Keratinocyte (primary cell): ENCODE results near the gene GAPVD1. TPM values are rescaled to one million over a fixed set of nuclear protein-coding genes. Genes with fewer than 3 reads are reported as not detected.

ENCODE experiments used
- DNase-seq: peaks from one replicate; pipeline ENCODE4 v3.0.0-alpha.2; 2011; ENCODE audit warnings: low read depth, missing footprints, low spot score
- FAIRE-seq: peaks from 2 replicates; lab custom pipeline; 2011; peaks lifted over from hg19 to GRCh38; lab: Jason Lieb, UNC
- H2AFZ ChIP-seq: 2 replicates; pipeline ENCODE4 v1.6.0; 2012; ENCODE audit warnings: low read length, control low read depth, inconsistent platforms; ENCODE audit not compliant: control insufficient read depth
- H3K27ac ChIP-seq: 2 replicates; pipeline ENCODE4 v1.5.1; 2011; ENCODE audit warnings: low read length; ENCODE audit not compliant: control insufficient read depth, insufficient read depth
- H3K27me3 ChIP-seq: 3 replicates; pipeline ENCODE4 v1.6.0; 2011; ENCODE audit warnings: low read length; ENCODE audit not compliant: control insufficient read depth, insufficient read depth; ENCODE audit errors: extremely low read depth
- H3K36me3 ChIP-seq, 2 experiments: 2 replicates in 1 of 2; 3 replicates in 1 of 2; pipeline ENCODE4 v1.5.1; 2011; ENCODE audit warnings: low read length in 2 of 2, mild to moderate bottlenecking in 1 of 2; ENCODE audit not compliant: control insufficient read depth in 2 of 2, insufficient read depth in 2 of 2; ENCODE audit errors: extremely low read depth in 1 of 2
- H3K4me1 ChIP-seq: 3 replicates; pipeline ENCODE4 v1.5.1; 2011; ENCODE audit warnings: low read length; ENCODE audit not compliant: control insufficient read depth, insufficient read depth; ENCODE audit errors: extremely low read depth
- H3K4me2 ChIP-seq: 3 replicates; pipeline ENCODE4 v1.6.0; 2011; ENCODE audit warnings: low read depth, low read length; ENCODE audit not compliant: control insufficient read depth, insufficient read depth; ENCODE audit errors: extremely low read depth
- H3K4me3 ChIP-seq, 3 experiments: fragments of 200-600 bp in 1 of 3; sonication (generic) in 1 of 3; 2 replicates in 2 of 3; 3 replicates in 1 of 3; pipeline ENCODE4 v1.5.1; 2011 to 2016; ENCODE audit warnings: low read length in 3 of 3, mild to moderate bottlenecking in 3 of 3, control low read depth in 2 of 3, inconsistent platforms in 1 of 3, low read depth in 1 of 3, mixed read lengths in 1 of 3, mixed run types in 1 of 3, moderate library complexity in 1 of 3; ENCODE audit not compliant: control insufficient read depth in 2 of 3, insufficient read depth in 2 of 3; ENCODE audit errors: extremely low read depth in 1 of 3
- H3K79me2 ChIP-seq: 2 replicates; pipeline ENCODE4 v1.6.0; 2012; ENCODE audit warnings: low read length; ENCODE audit not compliant: control insufficient read depth, insufficient read depth
- H3K9ac ChIP-seq: 3 replicates; pipeline ENCODE4 v1.6.0; 2011; ENCODE audit warnings: low read length; ENCODE audit not compliant: control insufficient read depth, insufficient read depth; ENCODE audit errors: extremely low read depth
- H3K9me1 ChIP-seq: 3 replicates; pipeline ENCODE4 v1.6.0; 2011; ENCODE audit warnings: low read length; ENCODE audit not compliant: control insufficient read depth, insufficient read depth; ENCODE audit errors: extremely low read depth
- H3K9me3 ChIP-seq: 2 replicates; pipeline ENCODE4 v1.5.1; 2012; ENCODE audit warnings: low read depth, low read length; ENCODE audit not compliant: control insufficient read depth
- H4K20me1 ChIP-seq: 3 replicates; pipeline ENCODE4 v1.6.0; 2011; ENCODE audit warnings: low read length; ENCODE audit not compliant: control insufficient read depth, insufficient read depth; ENCODE audit errors: extremely low read depth
- EZH2 ChIP-seq: IDR thresholded peaks from one replicate; pipeline ENCODE4 v1.6.1; 2012; ENCODE audit warnings: inconsistent platforms, mild to moderate bottlenecking, low read length, moderate library complexity
- dilution Hi-C: fragments of 300-500 bp; cut with MboI; formaldehyde crosslinking; loops from one replicate; pipeline ENCODE4 v1.7.0; 2020; ENCODE audit warnings: low sequenced_read_pairs; ENCODE audit not compliant: extremely low pct_ligation_motif_present
- polyA plus RNA-seq, 5 experiments: library from polyadenylated mRNA; depleted of rRNA in 3 of 5; stranded (reverse) in 3 of 5; stranded (forward) in 1 of 5; unstranded in 1 of 5; fragments of >200 nt; gene quantifications; 1 replicate in 1 of 5; 2 replicates in 3 of 5; 3 replicates in 1 of 5; pipeline versions ENCODE4 v1.2.1 to v1.2.3, GENCODE V29; 2011 to 2012; ENCODE audit warnings: missing spikeins in 2 of 5, low read depth in 1 of 5, low replicate concordance in 1 of 5
- TF ChIP-seq, protein P1 (sequence below), 3 experiments: IDR thresholded peaks in 1 of 3; conservative IDR thresholded peaks in 1 of 3; optimal IDR thresholded peaks in 1 of 3; 2 replicates in 2 of 3; 3 replicates in 1 of 3; pipeline versions ENCODE3 to v1.5.1; 2011; ENCODE audit warnings: low read length in 3 of 3, mild to moderate bottlenecking in 3 of 3, moderate library complexity in 2 of 3, control low read depth in 1 of 3, inconsistent platforms in 1 of 3; ENCODE audit not compliant: insufficient read depth in 2 of 3; ENCODE audit errors: extremely low read depth in 1 of 3

GAPVD1 gene
- polyA plus RNA-seq, 1 donor (not counting 4 experiments of a cell fraction or from before 2014, with no cell fraction given): 23.2 TPM

DNA sequence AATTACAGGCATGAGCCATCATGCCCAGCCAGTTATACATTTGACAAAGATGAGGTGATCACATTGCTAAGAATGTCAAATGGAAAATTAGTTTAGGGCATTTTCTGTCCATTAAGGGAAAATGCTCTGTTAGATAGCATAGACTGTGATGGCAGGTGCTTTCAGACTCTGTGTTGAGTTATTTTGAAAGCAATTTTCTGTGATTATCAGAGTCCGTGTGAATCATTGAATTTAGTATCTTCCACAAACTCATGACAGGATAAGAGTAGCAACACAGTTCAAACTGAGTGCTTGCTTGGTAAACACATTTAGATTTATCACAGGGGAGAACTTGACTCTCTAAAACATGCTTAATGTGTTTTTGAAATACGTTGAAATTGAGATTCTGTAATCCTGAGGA, 69.0 kb downstream of the GAPVD1 start:
- H3K36me3 ChIP-seq: peaks cover 17 to 25% of the 10 kb centered on the region in 2 experiments
- DNase-seq (no peak), FAIRE-seq (no peak)
- peaks cover 13% of the 10 kb centered on the region for H3K4me1 ChIP-seq
- no peak overlapping the region for H3K27ac ChIP-seq
- no peaks in the 10 kb centered on the region for H4K20me1 ChIP-seq
- no peaks in the 10 kb centered on the region for H3K9me1 ChIP-seq
- dilution Hi-C loops: no loop called here
- no peak for TF ChIP-seq EZH2
- TF ChIP-seq, protein P1, sequence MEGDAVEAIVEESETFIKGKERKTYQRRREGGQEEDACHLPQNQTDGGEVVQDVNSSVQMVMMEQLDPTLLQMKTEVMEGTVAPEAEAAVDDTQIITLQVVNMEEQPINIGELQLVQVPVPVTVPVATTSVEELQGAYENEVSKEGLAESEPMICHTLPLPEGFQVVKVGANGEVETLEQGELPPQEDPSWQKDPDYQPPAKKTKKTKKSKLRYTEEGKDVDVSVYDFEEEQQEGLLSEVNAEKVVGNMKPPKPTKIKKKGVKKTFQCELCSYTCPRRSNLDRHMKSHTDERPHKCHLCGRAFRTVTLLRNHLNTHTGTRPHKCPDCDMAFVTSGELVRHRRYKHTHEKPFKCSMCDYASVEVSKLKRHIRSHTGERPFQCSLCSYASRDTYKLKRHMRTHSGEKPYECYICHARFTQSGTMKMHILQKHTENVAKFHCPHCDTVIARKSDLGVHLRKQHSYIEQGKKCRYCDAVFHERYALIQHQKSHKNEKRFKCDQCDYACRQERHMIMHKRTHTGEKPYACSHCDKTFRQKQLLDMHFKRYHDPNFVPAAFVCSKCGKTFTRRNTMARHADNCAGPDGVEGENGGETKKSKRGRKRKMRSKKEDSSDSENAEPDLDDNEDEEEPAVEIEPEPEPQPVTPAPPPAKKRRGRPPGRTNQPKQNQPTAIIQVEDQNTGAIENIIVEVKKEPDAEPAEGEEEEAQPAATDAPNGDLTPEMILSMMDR (optimal IDR thresholded peaks at IDR 0.05 in 1 of 3, IDR thresholded peaks at IDR 0.05 in 1 of 3, conservative IDR thresholded peaks at IDR 0.05 in 1 of 3; ENCODE audit: extremely low read depth in 1 of 3, insufficient read depth in 2 of 3, low read length in 3 of 3): no peak
- H3K27me3 ChIP-seq: no peaks in the 10 kb centered on the region
- no peak overlapping the region for H3K4me3 ChIP-seq
- H3K9me3 ChIP-seq: no peaks in the 10 kb centered on the region
- no peaks in the 10 kb centered on the region for H3K79me2 ChIP-seq
- no peak overlapping the region for H3K9ac ChIP-seq
- H2AFZ ChIP-seq: no peak overlapping the region
- no peak overlapping the region for H3K4me2 ChIP-seq

DNA sequence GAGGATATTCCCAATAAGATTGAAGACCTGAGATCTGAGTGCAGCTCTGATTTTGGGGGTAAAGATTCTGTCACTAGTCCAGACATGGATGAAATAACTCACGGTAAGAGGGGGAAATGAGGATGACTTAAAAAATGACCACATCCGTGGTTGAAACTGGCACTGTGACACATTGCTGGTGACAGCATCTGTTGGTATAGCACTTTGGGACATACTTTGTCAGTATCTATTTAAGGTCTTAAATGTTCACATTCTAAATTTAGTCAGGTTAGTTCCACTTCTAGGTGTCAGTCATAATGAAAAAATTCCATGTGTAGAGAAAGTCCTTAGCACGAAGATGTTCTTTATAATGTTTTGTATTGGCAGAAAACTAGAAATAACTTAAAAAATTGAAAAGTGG, 70.9 kb downstream of the GAPVD1 start:
- Histone ChIP-seq H3K27ac (no peak overlapping the region), H3K9me3 (no peaks in the 10 kb centered on the region), H2AFZ (no peak overlapping the region), H3K36me3 (peaks cover 15 to 25% of the 10 kb centered on the region in 2 experiments), H3K79me2 (no peaks in the 10 kb centered on the region), H3K9me1 (no peaks in the 10 kb centered on the region), H3K4me3 (no peak overlapping the region), H3K27me3 (no peaks in the 10 kb centered on the region), H3K9ac (no peak overlapping the region), H3K4me1 (peaks cover 6% of the 10 kb centered on the region), H4K20me1 (no peaks in the 10 kb centered on the region), H3K4me2 (no peak overlapping the region)
- TF ChIP-seq, protein P1 (optimal IDR thresholded peaks at IDR 0.05 in 1 of 3, IDR thresholded peaks at IDR 0.05 in 1 of 3, conservative IDR thresholded peaks at IDR 0.05 in 1 of 3; ENCODE audit: extremely low read depth in 1 of 3, insufficient read depth in 2 of 3, low read length in 3 of 3): no peak
- no peak for TF ChIP-seq EZH2
- dilution Hi-C loops: no loop called here
- DNase-seq (no peak), FAIRE-seq (no peak)
